ENCODE results near the gene KIF18B. TPM values are rescaled to one million over a fixed set of nuclear protein-coding genes. Genes with fewer than 3 reads are reported as not detected.

KIF18B gene
- total and polyA plus RNA-seq, 2 of the 8 experiments (the other 6 are each of a cell fraction or from before 2014, with no cell fraction given), result 39.0 to 59.4 TPM

DNA sequence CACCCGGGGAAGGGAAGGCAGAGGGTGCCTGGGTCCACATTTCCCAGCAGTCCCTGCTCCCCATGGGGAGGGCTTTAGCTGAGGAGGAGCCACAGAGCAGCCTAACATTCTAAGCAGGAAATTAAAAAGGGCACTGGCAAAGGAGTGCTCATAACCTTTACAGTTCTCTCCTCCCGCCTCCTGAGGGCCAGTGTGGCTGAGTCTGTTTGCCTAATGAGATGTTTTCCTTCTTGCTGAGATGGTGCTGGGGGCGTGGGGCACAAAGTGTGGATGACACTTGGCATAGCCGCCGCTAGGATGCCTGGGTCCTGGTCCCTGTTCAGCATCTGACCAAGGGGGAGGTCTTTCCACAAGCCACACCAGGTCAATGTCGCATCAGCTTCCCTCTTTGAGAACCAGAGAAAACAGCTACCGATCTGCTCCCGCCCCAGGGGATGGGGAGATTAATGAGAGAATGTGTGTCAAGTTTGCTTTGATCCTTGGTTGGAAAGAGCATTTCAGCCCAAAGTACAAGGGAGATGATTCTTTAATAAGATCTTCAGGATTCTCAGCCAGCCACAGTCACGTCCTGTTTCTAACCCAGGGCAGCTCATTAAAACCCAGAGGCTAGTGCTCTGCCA is 5.8 kb downstream of the KIF18B start (continued):
- no peak for TF ChIP-seq FOSL1 (IDR thresholded peaks at IDR 0.05; ENCODE audit: insufficient read depth, low read depth, low read length)
